Kidney (tissue), 14 donors: ENCODE measurements around the gene FAM181B. TPM values are rescaled to one million over a fixed set of nuclear protein-coding genes. Genes with fewer than 3 reads are reported as not detected.

Experiments used
- DNase-seq, 5 donors: peaks; one replicate each; pipeline ENCODE4 v3.0.0-alpha.2; 2013 to 2020
- FAIRE-seq: peaks from 2 replicates; lab custom pipeline; 2012; peaks lifted over from hg19 to GRCh38; lab: Jason Lieb, UNC
- H3K27ac ChIP-seq, 2 donors: one replicate each; pipeline ENCODE4 v1.7.0; 2013; ENCODE audit warnings: low read depth in 2 of 2, low read length in 2 of 2, inconsistent platforms in 1 of 2
- H3K27me3 ChIP-seq: one replicate; pipeline ENCODE4 v1.7.1; 2013; ENCODE audit warnings: low read length, inconsistent platforms; ENCODE audit not compliant: control insufficient read depth, insufficient read depth
- H3K36me3 ChIP-seq, 3 donors: one replicate each; pipeline versions ENCODE4 v1.7.0 to v1.7.1; 2013; ENCODE audit warnings: low read length in 3 of 3, control low read depth in 1 of 3, inconsistent platforms in 1 of 3; ENCODE audit not compliant: insufficient read depth in 3 of 3, control insufficient read depth in 2 of 3
- H3K4me1 ChIP-seq, 3 donors: one replicate each; pipeline versions ENCODE4 v1.7.0 to v1.7.1; 2013; ENCODE audit warnings: low read length in 3 of 3, inconsistent platforms in 1 of 3, low read depth in 1 of 3; ENCODE audit not compliant: control insufficient read depth in 2 of 3, insufficient read depth in 2 of 3
- H3K4me3 ChIP-seq, 3 donors: one replicate each; pipeline versions ENCODE4 v1.7.0 to v1.8.1; 2013; ENCODE audit warnings: low read length in 3 of 3, control low read depth in 1 of 3, inconsistent platforms in 1 of 3
- H3K9ac ChIP-seq, 3 donors: one replicate each; pipeline versions ENCODE4 v1.7.0 to v1.7.1; 2013; ENCODE audit warnings: low read length in 3 of 3, control low read depth in 1 of 3, inconsistent platforms in 1 of 3
- H3K9me3 ChIP-seq, 3 donors: one replicate each; pipeline versions ENCODE4 v1.7.0 to v1.7.1; 2013; ENCODE audit warnings: low read length in 3 of 3, control low read depth in 1 of 3, inconsistent platforms in 1 of 3; ENCODE audit not compliant: control insufficient read depth in 2 of 3, insufficient read depth in 1 of 3
- intact Hi-C: fragments of 100-400 bp; cut with DNase I; formaldehyde crosslinking; loops from one replicate; pipeline ENCODE4 v1.11.1; 2022
- polyA plus RNA-seq: library from polyadenylated mRNA; stranded (reverse); fragments of 350-450 nt; fragmentation: Illumina TruSeq; extraction: RNeasy Lipid Tissue Mini Kit (QIAGEN cat#74804); gene quantifications from one replicate; pipeline ENCODE4 v1.2.3, GENCODE V29; 2014; ENCODE audit warnings: low read depth, low replicate concordance; ENCODE audit not compliant: insufficient read depth
- total RNA-seq: library from RNA; stranded (reverse); fragmentation: NEBNext Ultra II Directional; extraction: Animal tissue kit (Norgen Biotek cat#: 25700); gene quantifications from one replicate; pipeline ENCODE4 v1.2.1, GENCODE V29; 2021
- TF ChIP-seq, protein P1 (sequence below): IDR thresholded peaks from 3 replicates; pipeline ENCODE4 v1.5.1; 2012; ENCODE audit warnings: mild to moderate bottlenecking, moderate library complexity, borderline replicate concordance; ENCODE audit not compliant: insufficient read depth; ENCODE audit errors: extremely low read depth
- donor health status: control.
- donor health status: control.
- donor health status: control.
- donor health status: control.
- donor health status: control.
- donor health status: DM: yes; HTN: yes; CAD: no.
- donor health status: Normal renal cell carcinoma (clear cell type).

FAM181B gene
- total and polyA plus RNA-seq, 2 donors from 2014 or later: 0.97 to 1.3 TPM

GRCh38 chr11:82747471-82747870 is 13.8 kb upstream of the FAM181B start:
- H3K9ac ChIP-seq: no peak overlapping the region
- no peak overlapping the region for H3K4me3 ChIP-seq
- intact Hi-C loops: no loop called here
- TF ChIP-seq, protein P1, sequence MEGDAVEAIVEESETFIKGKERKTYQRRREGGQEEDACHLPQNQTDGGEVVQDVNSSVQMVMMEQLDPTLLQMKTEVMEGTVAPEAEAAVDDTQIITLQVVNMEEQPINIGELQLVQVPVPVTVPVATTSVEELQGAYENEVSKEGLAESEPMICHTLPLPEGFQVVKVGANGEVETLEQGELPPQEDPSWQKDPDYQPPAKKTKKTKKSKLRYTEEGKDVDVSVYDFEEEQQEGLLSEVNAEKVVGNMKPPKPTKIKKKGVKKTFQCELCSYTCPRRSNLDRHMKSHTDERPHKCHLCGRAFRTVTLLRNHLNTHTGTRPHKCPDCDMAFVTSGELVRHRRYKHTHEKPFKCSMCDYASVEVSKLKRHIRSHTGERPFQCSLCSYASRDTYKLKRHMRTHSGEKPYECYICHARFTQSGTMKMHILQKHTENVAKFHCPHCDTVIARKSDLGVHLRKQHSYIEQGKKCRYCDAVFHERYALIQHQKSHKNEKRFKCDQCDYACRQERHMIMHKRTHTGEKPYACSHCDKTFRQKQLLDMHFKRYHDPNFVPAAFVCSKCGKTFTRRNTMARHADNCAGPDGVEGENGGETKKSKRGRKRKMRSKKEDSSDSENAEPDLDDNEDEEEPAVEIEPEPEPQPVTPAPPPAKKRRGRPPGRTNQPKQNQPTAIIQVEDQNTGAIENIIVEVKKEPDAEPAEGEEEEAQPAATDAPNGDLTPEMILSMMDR: no peak
- no peaks in the 10 kb centered on the region for H3K4me1 ChIP-seq
- H3K36me3 ChIP-seq: no peaks in the 10 kb centered on the region
- H3K27me3 ChIP-seq: no peaks in the 10 kb centered on the region
- DNase-seq (no peak), FAIRE-seq (no peak)
- no peaks in the 10 kb centered on the region for H3K9me3 ChIP-seq
- no peak overlapping the region for H3K27ac ChIP-seq

- no peaks in the 10 kb centered on the region for H3K4me1 ChIP-seq
- H3K36me3 ChIP-seq: no peaks in the 10 kb centered on the region
- no peak overlapping the region for H3K4me3 ChIP-seq
- no peaks in the 10 kb centered on the region for H3K27me3 ChIP-seq
- no peak for DNase-seq
- no peak overlapping the region for H3K9ac ChIP-seq
- TF ChIP-seq, protein P1: no peak
- FAIRE-seq: no peak
- no peak overlapping the region for H3K27ac ChIP-seq
- intact Hi-C loops: no loop called here
- no peaks in the 10 kb centered on the region for H3K9me3 ChIP-seq
Measured at GRCh38 chr11:82738091-82738490, 4.4 kb upstream of the FAM181B start.

DNA sequence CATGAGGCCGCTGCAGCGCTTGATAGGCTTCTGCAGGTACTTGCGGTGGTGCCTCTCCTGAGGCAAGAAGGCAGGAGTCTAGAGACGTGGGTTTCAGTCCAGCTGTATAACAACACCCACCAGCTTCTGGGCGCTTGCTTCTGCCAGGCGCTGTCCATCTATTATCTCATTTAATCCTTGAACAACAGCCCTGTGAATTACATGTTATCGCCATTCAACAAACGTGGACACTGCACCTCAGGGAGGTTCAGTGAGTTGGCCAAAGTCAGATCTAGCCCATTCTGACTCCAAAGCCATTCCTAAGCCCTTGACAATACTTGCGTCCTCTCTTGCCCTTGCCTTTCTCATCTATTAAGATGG is 436 bp upstream of the FAM181B start:
- peaks cover 8% of the 10 kb centered on the region for H3K27me3 ChIP-seq
- no peaks in the 10 kb centered on the region for H3K4me1 ChIP-seq
- H3K36me3 ChIP-seq: no peaks in the 10 kb centered on the region
- H3K9ac ChIP-seq: no peak overlapping the region
- TF ChIP-seq, protein P1: no peak
- FAIRE-seq: no peak
- H3K9me3 ChIP-seq: no peaks in the 10 kb centered on the region
- H3K27ac ChIP-seq: no peak overlapping the region
- intact Hi-C loops: no loop called here
- H3K4me3 ChIP-seq: peak overlapping the region; percentile 5 to 62 (median 53)
- DNase-seq: no peak
